Breast epithelium (tissue), 4 donors: ENCODE results near the gene WHRN. TPM values are rescaled to one million over a fixed set of nuclear protein-coding genes. Genes with fewer than 3 reads are reported as not detected.

Experiments used
- DNase-seq, 2 donors: peaks; one replicate each; pipeline ENCODE4 v3.0.0-alpha.2; 2019; ENCODE audit warnings: low spot score in 2 of 2
- H3K27ac ChIP-seq, 2 donors: fragments of 200-600 bp; sonication (generic) in 1 of 2; one replicate each; pipeline ENCODE4 v1.5.1; 2016 to 2019; ENCODE audit warnings: mild to moderate bottlenecking in 1 of 2
- H3K27me3 ChIP-seq, 2 donors: fragments of 200-600 bp; sonication (generic) in 1 of 2; one replicate each; pipeline versions ENCODE4 v1.5.1 to v1.6.0; 2017 to 2019; ENCODE audit warnings: control low read depth in 1 of 2, mild to moderate bottlenecking in 1 of 2
- H3K36me3 ChIP-seq: fragments of 200-600 bp; one replicate; pipeline ENCODE4 v1.5.1; 2019
- H3K4me1 ChIP-seq, 2 donors: fragments of 200-600 bp; sonication (generic); one replicate each; pipeline ENCODE4 v1.5.1; 2016 to 2019; ENCODE audit warnings: control low read depth in 1 of 2
- H3K4me3 ChIP-seq, 3 donors: fragments of 200-600 bp; sonication (generic); 1 replicate in 2 of 3; 2 replicates in 1 of 3; pipeline ENCODE4 v1.5.1; 2016 to 2019; ENCODE audit warnings: mild to moderate bottlenecking in 3 of 3, moderate library complexity in 2 of 3
- H3K9me3 ChIP-seq, 2 donors: fragments of 200-600 bp; sonication (generic) in 1 of 2; one replicate each; pipeline ENCODE4 v1.5.1; 2016 to 2019; ENCODE audit warnings: control low read depth in 1 of 2
- POLR2A ChIP-seq: fragments of 450-650 bp; IDR thresholded peaks from one replicate; pipeline ENCODE4 v1.6.1; 2016; ENCODE audit warnings: antibody characterized with exemption, mild to moderate bottlenecking, moderate library complexity
- POLR2AphosphoS5 ChIP-seq, 3 donors: sonication (generic); formaldehyde crosslinking; IDR thresholded peaks; one replicate each; pipeline ENCODE4 v1.6.1; 2017; ENCODE audit warnings: antibody characterized with exemption in 3 of 3
- intact Hi-C: fragments of 100-400 bp; cut with DNase I; formaldehyde crosslinking; loops from one replicate; pipeline ENCODE4 v1.15.1; 2023; ENCODE audit warnings: low total_unique reads
- total RNA-seq, 3 donors: library from RNA; depleted of rRNA; stranded (reverse); fragments of >200 nt; gene quantifications; one replicate each; pipeline ENCODE4 v1.1.0, GENCODE V29; 2016
- TF ChIP-seq, protein P1 (sequence below), 3 donors: fragments of 450-650 bp; IDR thresholded peaks; one replicate each; pipeline ENCODE4 v1.5.1; 2016 to 2017; ENCODE audit warnings: antibody characterized with exemption in 3 of 3, mild to moderate bottlenecking in 3 of 3, moderate library complexity in 3 of 3

WHRN gene
- total RNA-seq, 3 donors from 2014 or later: 2.4 to 16.4 (median 15.1) TPM

DNA sequence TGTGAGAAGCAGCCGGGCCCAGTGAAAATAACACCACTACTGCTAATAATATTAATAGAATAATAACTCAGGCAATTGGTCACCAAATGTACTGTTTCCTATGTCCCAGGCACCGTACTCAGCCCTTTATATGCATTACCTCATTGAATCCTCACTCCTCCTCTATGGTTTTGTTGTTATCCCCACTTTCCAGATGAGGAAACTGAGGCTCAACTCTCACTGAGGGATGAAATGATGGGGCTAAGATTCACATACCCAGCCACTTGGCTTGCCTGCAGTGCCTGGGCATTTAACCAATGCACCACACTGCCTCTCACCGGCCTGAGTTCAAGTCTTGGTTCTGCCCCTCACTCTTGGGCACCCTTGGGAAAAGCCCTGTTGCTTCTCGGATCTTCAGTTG, 34.1 kb downstream of the WHRN start:
- TF ChIP-seq, protein P1, sequence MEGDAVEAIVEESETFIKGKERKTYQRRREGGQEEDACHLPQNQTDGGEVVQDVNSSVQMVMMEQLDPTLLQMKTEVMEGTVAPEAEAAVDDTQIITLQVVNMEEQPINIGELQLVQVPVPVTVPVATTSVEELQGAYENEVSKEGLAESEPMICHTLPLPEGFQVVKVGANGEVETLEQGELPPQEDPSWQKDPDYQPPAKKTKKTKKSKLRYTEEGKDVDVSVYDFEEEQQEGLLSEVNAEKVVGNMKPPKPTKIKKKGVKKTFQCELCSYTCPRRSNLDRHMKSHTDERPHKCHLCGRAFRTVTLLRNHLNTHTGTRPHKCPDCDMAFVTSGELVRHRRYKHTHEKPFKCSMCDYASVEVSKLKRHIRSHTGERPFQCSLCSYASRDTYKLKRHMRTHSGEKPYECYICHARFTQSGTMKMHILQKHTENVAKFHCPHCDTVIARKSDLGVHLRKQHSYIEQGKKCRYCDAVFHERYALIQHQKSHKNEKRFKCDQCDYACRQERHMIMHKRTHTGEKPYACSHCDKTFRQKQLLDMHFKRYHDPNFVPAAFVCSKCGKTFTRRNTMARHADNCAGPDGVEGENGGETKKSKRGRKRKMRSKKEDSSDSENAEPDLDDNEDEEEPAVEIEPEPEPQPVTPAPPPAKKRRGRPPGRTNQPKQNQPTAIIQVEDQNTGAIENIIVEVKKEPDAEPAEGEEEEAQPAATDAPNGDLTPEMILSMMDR (IDR thresholded peaks at IDR 0.05): no peak
- TF ChIP-seq POLR2A: no peak
- TF ChIP-seq POLR2AphosphoS5 (IDR thresholded peaks at IDR 0.05): no peak
- H3K27ac ChIP-seq: no peak overlapping the region
- H3K4me3 ChIP-seq: no peak overlapping the region
- intact Hi-C loops: no loop called here
- peaks cover 0 to 8% of the 10 kb centered on the region in 2 donors for H3K9me3 ChIP-seq
- no peak for DNase-seq
- no peaks in the 10 kb centered on the region for H3K27me3 ChIP-seq
- no peaks in the 10 kb centered on the region for H3K4me1 ChIP-seq
- no peaks in the 10 kb centered on the region for H3K36me3 ChIP-seq

DNA sequence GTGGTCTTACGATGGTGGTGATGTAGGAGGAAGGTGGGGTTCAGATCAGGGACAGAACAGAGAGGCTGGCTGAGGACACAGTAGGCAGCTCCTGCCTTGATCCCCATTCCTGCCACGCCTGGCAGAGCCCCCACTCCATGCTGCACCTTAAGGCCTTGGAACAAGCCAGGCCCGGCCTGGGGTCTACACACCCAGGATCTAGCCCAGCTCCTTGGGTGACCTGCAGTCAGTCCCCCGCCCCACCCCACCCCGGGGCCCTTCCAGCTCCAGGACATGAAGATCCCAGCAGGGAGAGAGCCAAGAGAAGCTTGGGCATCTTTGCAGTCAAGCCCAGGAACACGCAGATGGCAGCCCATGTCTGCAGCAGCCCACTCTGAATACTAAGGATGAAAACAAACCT, 34.7 kb downstream of the WHRN start:
- no peak overlapping the region for H3K4me3 ChIP-seq
- intact Hi-C loops: no loop called here
- H3K27ac ChIP-seq: no peak overlapping the region
- no peaks in the 10 kb centered on the region for H3K4me1 ChIP-seq
- no peaks in the 10 kb centered on the region for H3K27me3 ChIP-seq
- no peaks in the 10 kb centered on the region for H3K36me3 ChIP-seq
- TF ChIP-seq POLR2A (no peak), POLR2AphosphoS5 (IDR thresholded peaks at IDR 0.05) (no peak)
- TF ChIP-seq, protein P1 (IDR thresholded peaks at IDR 0.05): no peak
- DNase-seq: no peak
- H3K9me3 ChIP-seq: peaks cover 0 to 8% of the 10 kb centered on the region in 2 donors

DNA sequence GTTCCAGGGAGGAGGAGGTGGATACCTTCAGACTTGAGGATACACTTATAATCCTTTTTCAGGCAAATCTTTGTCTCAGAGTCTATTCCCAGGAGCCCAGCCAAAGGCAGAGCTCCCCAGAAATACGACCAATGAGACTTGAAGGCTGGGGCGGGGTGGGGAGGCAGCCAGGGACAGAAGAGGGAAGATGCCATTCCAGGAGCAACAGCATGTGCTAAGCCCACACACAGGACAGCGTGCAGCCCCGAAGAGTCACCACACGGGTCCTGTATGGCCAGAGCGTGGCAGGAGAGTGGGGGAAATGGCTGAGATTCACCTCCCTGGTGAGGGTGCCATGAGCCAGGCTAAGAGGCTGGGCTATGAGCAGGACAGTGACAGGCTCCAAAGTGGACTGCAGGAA, 35.2 kb downstream of the WHRN start:
- H3K36me3 ChIP-seq: no peaks in the 10 kb centered on the region
- intact Hi-C loops: no loop called here
- H3K4me1 ChIP-seq: no peaks in the 10 kb centered on the region
- DNase-seq: no peak
- no peak overlapping the region for H3K4me3 ChIP-seq
- H3K27me3 ChIP-seq: no peaks in the 10 kb centered on the region
- H3K27ac ChIP-seq: no peak overlapping the region
- peaks cover 0 to 8% of the 10 kb centered on the region in 2 donors for H3K9me3 ChIP-seq
- TF ChIP-seq POLR2A: no peak
- no peak for TF ChIP-seq POLR2AphosphoS5 (IDR thresholded peaks at IDR 0.05)
- TF ChIP-seq, protein P1 (IDR thresholded peaks at IDR 0.05): no peak

DNA sequence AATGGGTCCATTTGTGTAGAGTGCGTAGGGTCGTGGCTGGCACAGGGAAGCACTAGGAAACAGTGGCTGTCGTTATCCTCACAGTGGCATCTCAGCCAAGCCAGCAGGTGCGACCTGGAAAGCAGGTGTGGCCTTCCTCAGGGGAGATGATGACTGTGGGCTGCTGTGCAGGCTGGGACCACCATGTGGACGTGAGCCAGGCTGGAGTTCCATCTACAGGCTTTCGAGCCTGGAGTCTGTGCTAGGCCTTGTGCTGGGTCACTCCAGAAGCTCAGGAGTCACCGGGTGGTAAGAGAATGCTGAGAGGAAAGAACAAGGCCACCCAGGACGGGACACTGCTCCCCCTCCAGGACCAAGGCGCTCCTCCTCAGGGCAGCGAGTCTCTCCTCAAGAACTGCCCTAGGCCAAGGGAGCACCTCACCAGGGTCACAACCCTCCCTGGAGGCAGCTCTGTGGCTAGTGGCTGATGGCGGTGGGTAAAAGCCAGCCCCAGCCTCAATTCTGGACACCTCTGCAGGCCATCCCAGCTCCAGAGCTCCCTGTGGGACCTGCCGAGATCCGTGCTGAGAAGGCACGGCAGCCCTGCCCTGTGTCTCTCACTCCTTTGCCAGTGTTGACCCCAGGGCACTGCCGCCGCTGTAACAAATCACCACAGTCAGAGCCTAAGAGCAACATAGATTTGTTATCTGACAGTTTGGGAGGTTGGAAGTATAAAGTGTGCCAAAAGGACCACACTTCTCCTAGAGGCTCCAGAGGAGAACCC, 36.0 kb downstream of the WHRN start:
- intact Hi-C loops: no loop called here
- Histone ChIP-seq H3K36me3 (no peaks in the 10 kb centered on the region), H3K27me3 (no peaks in the 10 kb centered on the region), H3K4me1 (no peaks in the 10 kb centered on the region), H3K4me3 (no peak overlapping the region), H3K9me3 (peaks cover 0 to 8% of the 10 kb centered on the region in 2 donors), H3K27ac (no peak overlapping the region)
- DNase-seq: no peak
- TF ChIP-seq POLR2A (no peak), POLR2AphosphoS5 (IDR thresholded peaks at IDR 0.05) (no peak)
- TF ChIP-seq, protein P1 (IDR thresholded peaks at IDR 0.05): no peak

DNA sequence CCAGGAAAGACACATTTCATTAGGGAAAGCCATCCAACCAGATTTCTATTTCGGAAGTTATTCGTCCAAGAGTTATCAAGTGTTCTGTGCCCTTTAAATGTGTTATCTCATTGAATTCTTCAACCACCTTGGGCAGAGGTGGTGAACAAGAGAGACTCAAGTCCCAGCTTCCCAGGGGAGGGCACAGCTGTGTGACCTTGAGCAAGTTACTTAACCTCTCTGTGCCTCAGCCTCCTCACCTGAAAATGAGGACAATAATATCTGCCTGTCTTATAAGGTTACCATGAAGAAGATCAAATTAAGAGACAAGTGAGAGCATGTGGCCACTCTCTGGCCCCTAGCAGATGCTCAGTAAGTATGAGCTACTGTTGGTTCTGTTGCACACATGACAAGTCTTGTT, 37.4 kb downstream of the WHRN start:
- TF ChIP-seq POLR2AphosphoS5 (IDR thresholded peaks at IDR 0.05) (no peak), POLR2A (no peak)
- TF ChIP-seq, protein P1 (IDR thresholded peaks at IDR 0.05): no peak
- Histone ChIP-seq H3K27ac (no peak overlapping the region), H3K4me1 (no peaks in the 10 kb centered on the region), H3K4me3 (no peak overlapping the region), H3K36me3 (no peaks in the 10 kb centered on the region), H3K9me3 (peaks cover 0 to 8% of the 10 kb centered on the region in 2 donors), H3K27me3 (no peaks in the 10 kb centered on the region)
- DNase-seq: no peak
- intact Hi-C loops: no loop called here
